Measurements from ENCODE around the gene WRNIP1. TPM values are rescaled to one million over a fixed set of nuclear protein-coding genes. Genes with fewer than 3 reads are reported as not detected.

The WRNIP1 gene
- total RNA-seq, 1 experiment from 2014 or later = 78.8 TPM

DNA sequence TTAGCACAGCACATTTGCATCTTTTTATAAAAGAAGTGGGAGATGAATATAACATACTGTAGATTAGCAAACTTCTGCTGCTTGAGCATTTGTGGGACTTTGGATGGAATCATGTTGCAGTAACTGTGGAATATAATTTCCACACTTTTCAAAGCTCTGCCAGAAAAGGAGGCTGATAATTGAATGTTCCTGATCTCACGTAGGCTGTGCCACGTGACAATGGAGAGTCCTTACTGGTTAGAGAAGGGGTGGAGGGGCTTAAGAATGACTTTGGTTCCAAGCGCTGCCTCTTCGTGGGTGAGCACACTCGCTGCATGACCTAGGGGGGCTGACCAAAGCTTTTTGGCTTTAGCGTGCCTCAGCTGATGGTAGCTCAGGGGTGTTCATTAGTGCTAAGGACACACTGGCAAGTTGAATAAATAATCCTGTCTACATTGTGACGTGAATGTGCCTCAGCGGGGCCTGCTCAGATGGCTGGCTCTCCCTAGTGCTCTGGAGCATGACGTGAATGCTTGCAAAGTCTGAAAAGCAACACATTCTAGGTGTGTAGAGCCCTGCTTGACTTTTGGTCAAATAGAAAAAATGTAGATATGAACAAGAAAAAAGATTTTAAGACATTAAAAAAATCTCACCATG, 15.0 kb downstream of the WRNIP1 start:
- POLR2A ChIA-PET = no interaction called here
- intact Hi-C loops (cut with micrococcal nuclease) = no loop called here

More for the DNA sequence above, 15.0 kb downstream of the WRNIP1 start:
- Histone ChIP-seq H3K4me1 (ENCODE audit: control insufficient read depth in 1 of 2, insufficient read depth in 2 of 2, low read length in 2 of 2) (no peaks in the 10 kb centered on the region), H3K4me3 (replicated peaks in 1 of 2; ENCODE audit: low read depth in 1 of 2, low read length in 2 of 2) (no peak overlapping the region), H3K27me3 (ENCODE audit: insufficient read depth, low read length) (no peaks in the 10 kb centered on the region), H3K79me2 (ENCODE audit: insufficient read depth, low read length) (peaks cover 98% of the 10 kb centered on the region), H3K9ac (ENCODE audit: low read length) (no peak overlapping the region), H3K4me2 (ENCODE audit: low read length) (no peak overlapping the region), H3K9me2 (ENCODE audit: insufficient read depth) (no peaks in the 10 kb centered on the region), H2AFZ (ENCODE audit: low read depth, low read length, poor library complexity, severe bottlenecking) (no peak overlapping the region), H3K27ac (ENCODE audit: low read depth, low read length) (no peak overlapping the region), H4K20me1 (ENCODE audit: insufficient read depth) (no peaks in the 10 kb centered on the region), H3K9me3 (ENCODE audit: control insufficient read depth in 1 of 2, insufficient read depth in 1 of 2, low read depth in 1 of 2, low read length in 2 of 2) (no peaks in the 10 kb centered on the region), H3K36me3 (ENCODE audit: control insufficient read depth in 1 of 2, insufficient read depth in 2 of 2, low read length in 2 of 2) (peaks cover 49 to 55% of the 10 kb centered on the region in 2 experiments; a peak in 3 of 4 replicates)
- DNase-seq (ENCODE audit: low read depth, low spot score) (no peak), ATAC-seq (no peak)
- TF ChIP-seq EZH2phosphoT487 (IDR thresholded peaks at IDR 0.05; ENCODE audit: borderline replicate concordance) (no peak), ZNF274 (IDR thresholded peaks at IDR 0.05; ENCODE audit: low read depth, low read length) (no peak), SRF (IDR thresholded peaks at IDR 0.05; ENCODE audit: low read depth) (no peak), RAD21 (IDR thresholded peaks at IDR 0.05; ENCODE audit: low read depth) (no peak)
- TF ChIP-seq, protein P1, sequence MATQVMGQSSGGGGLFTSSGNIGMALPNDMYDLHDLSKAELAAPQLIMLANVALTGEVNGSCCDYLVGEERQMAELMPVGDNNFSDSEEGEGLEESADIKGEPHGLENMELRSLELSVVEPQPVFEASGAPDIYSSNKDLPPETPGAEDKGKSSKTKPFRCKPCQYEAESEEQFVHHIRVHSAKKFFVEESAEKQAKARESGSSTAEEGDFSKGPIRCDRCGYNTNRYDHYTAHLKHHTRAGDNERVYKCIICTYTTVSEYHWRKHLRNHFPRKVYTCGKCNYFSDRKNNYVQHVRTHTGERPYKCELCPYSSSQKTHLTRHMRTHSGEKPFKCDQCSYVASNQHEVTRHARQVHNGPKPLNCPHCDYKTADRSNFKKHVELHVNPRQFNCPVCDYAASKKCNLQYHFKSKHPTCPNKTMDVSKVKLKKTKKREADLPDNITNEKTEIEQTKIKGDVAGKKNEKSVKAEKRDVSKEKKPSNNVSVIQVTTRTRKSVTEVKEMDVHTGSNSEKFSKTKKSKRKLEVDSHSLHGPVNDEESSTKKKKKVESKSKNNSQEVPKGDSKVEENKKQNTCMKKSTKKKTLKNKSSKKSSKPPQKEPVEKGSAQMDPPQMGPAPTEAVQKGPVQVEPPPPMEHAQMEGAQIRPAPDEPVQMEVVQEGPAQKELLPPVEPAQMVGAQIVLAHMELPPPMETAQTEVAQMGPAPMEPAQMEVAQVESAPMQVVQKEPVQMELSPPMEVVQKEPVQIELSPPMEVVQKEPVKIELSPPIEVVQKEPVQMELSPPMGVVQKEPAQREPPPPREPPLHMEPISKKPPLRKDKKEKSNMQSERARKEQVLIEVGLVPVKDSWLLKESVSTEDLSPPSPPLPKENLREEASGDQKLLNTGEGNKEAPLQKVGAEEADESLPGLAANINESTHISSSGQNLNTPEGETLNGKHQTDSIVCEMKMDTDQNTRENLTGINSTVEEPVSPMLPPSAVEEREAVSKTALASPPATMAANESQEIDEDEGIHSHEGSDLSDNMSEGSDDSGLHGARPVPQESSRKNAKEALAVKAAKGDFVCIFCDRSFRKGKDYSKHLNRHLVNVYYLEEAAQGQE (IDR thresholded peaks at IDR 0.05; ENCODE audit: low read depth) = no peak
- TF ChIP-seq, protein P2, sequence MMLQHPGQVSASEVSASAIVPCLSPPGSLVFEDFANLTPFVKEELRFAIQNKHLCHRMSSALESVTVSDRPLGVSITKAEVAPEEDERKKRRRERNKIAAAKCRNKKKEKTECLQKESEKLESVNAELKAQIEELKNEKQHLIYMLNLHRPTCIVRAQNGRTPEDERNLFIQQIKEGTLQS (IDR thresholded peaks at IDR 0.05) = no peak
- RAD21 ChIA-PET (ENCODE audit: low non-redundant PET in 1 of 2, low total read pairs in 2 of 2, uncharacterized antibody in 2 of 2, unreplicated experiment in 2 of 2) = no interaction called here
- CTCF ChIA-PET = interaction anchor here (1.6 kb wide), 1 partner anchor 11 kb away, joined by 5 read pairs; no protein-coding TSS in a partner anchor
- BruUV-seq (replicated peaks) = no TSS peak

Data from HCT116 (cell line).